MV-4-11 (cell line): ENCODE measurements around the gene ALG14.
"Not testable (repeated sequence)": the region's sequence is repeated elsewhere in the genome, so short reads cannot be mapped to it uniquely, and the experiment has no call there.

Experiments used
- DNase-seq: peaks from one replicate; lab custom pipeline; 2025; lab: John Stamatoyannopoulos, UW

Gene ALG14

GRCh38 chr1:95072532-95073419, at the start of gene ALG14:
Gene ALG14 (minus strand): TSS chr1:95072951. CDS start chr1:95072898, 53 bp downstream.
- DNase-seq = peak; percentile 90

GRCh38 chr1:95122151-95122697, 49.5 kb upstream of the ALG14 start:
- DNase-seq = no peak

- DNase-seq = no peak
Measured at GRCh38 chr1:95119273-95119672, 46.5 kb upstream of the ALG14 start.

GRCh38 chr1:95118710-95119109, 46.0 kb upstream of the ALG14 start:
- no peak for DNase-seq

- no peak for DNase-seq
Measured at GRCh38 chr1:95118067-95118499, 45.3 kb upstream of the ALG14 start.

- DNase-seq = no peak
Measured at GRCh38 chr1:95117207-95118066, 44.7 kb upstream of the ALG14 start, which contains the start of gene TLCD4. Gene TLCD4 (plus strand): TSS chr1:95117355. CDS start chr1:95143902, 26,547 bp downstream.

GRCh38 chr1:95116580-95117206, 43.9 kb upstream of the ALG14 start:
- DNase-seq = peak; percentile 11

GRCh38 chr1:95115708-95116137, 43.0 kb upstream of the ALG14 start:
- DNase-seq = no peak

GRCh38 chr1:95113684-95114083, 40.9 kb upstream of the ALG14 start:
- DNase-seq = no peak

- DNase-seq = no peak
Measured at GRCh38 chr1:95111014-95111413, 38.3 kb upstream of the ALG14 start.

- no peak for DNase-seq
Measured at GRCh38 chr1:95108792-95109191, 36.0 kb upstream of the ALG14 start.

- DNase-seq = peak; percentile 84
Measured at GRCh38 chr1:95098196-95098595, 25.4 kb upstream of the ALG14 start.

- no peak for DNase-seq
Measured at GRCh38 chr1:95097426-95097825, 24.7 kb upstream of the ALG14 start.

GRCh38 chr1:95096218-95096841, 23.6 kb upstream of the ALG14 start:
- DNase-seq = no peak

- peak; percentile 92 for DNase-seq
Measured at GRCh38 chr1:95095833-95096217, 23.1 kb upstream of the ALG14 start.

GRCh38 chr1:95094923-95095322, 22.2 kb upstream of the ALG14 start:
- DNase-seq = no peak

- DNase-seq = no peak
Measured at GRCh38 chr1:95093296-95093695, 20.5 kb upstream of the ALG14 start.

GRCh38 chr1:95092891-95093290, 20.1 kb upstream of the ALG14 start:
- not testable (repeated sequence) for DNase-seq

- not testable (repeated sequence) for DNase-seq
Measured at GRCh38 chr1:95091290-95091689, 18.5 kb upstream of the ALG14 start.

GRCh38 chr1:95089650-95090287, 17.0 kb upstream of the ALG14 start:
- DNase-seq = no peak

GRCh38 chr1:95088303-95088702, 15.6 kb upstream of the ALG14 start:
- DNase-seq = no peak
